Measurements from ENCODE around the gene PLXNA4. TPM values are rescaled to one million over a fixed set of nuclear protein-coding genes. Genes with fewer than 3 reads are reported as not detected.

The PLXNA4 gene
- total RNA-seq, 2 donors from 2014 or later = 2.1 to 8.2 TPM

DNA sequence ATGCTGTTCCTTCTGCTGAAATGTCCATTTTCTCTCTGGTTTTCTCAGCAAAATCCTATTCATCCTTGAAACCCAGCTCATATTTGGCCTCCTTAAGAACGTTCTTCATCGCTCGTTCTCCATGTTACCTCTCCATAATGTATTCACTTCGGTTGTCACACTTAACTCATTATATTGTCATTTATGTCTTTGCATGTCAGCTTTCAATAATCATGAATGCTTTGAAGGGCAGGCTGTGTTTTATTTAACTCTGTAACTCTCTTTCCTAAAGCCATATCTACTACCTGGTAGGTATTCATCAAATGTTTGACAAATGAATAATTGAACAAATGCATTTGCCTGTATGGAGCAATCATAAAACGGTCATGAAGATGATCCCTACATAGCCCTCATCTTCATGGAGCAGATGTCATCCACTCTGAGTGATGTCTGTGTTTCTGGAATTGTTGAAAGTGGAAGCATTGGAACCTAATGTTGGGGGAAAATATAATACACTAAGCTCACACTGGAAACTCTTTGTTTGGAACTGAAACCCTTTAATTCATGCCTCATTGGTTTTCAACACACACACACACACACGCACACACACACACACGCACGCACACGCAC, 303.4 kb downstream of the PLXNA4 start:
- H3K36me3 ChIP-seq (replicated peaks in 1 of 2; ENCODE audit: insufficient read depth in 1 of 2, low read depth in 2 of 2) = no peaks in the 10 kb centered on the region
- TF ChIP-seq POLR2A (IDR thresholded peaks at IDR 0.05) = no peak
- TF ChIP-seq, protein P1, sequence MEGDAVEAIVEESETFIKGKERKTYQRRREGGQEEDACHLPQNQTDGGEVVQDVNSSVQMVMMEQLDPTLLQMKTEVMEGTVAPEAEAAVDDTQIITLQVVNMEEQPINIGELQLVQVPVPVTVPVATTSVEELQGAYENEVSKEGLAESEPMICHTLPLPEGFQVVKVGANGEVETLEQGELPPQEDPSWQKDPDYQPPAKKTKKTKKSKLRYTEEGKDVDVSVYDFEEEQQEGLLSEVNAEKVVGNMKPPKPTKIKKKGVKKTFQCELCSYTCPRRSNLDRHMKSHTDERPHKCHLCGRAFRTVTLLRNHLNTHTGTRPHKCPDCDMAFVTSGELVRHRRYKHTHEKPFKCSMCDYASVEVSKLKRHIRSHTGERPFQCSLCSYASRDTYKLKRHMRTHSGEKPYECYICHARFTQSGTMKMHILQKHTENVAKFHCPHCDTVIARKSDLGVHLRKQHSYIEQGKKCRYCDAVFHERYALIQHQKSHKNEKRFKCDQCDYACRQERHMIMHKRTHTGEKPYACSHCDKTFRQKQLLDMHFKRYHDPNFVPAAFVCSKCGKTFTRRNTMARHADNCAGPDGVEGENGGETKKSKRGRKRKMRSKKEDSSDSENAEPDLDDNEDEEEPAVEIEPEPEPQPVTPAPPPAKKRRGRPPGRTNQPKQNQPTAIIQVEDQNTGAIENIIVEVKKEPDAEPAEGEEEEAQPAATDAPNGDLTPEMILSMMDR (IDR thresholded peaks at IDR 0.05) = no peak
- H3K27me3 ChIP-seq = no peaks in the 10 kb centered on the region
- H3K9me3 ChIP-seq = no peaks in the 10 kb centered on the region
- H3K27ac ChIP-seq = no peak overlapping the region
- ATAC-seq (no peak), DNase-seq (no peak)
- no peak overlapping the region for H3K4me3 ChIP-seq
- WGBS, 2 donors = 60 to 61% methylated on average over 9 of the region's 9 CpGs
- intact Hi-C loops (cut with DNase I) = no loop called here
- H3K4me1 ChIP-seq = peaks cover 4% of the 10 kb centered on the region

DNA sequence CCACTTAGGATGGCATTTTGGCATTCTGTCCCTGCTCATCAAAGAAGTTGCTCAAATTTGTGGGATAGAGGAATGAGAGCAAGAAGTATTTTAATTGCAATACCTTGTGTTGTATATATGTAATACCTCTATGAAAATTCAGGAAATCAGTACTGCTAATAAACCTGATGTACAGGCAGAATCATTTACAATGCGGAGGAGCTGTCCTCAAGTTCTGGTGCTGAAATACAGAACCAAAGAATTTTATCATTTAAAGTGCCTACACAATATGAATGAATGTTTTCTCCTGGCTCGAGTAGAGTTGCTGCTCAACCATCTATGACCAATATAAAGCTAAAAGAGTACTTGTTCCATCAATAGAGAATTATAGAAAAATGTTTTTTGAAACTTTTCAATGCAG, 305.8 kb downstream of the PLXNA4 start:
- ATAC-seq (no peak), DNase-seq (no peak)
- H3K27me3 ChIP-seq = no peaks in the 10 kb centered on the region
- H3K4me3 ChIP-seq = no peak overlapping the region
- 8 to 26% methylated on average over 2 of the region's 2 CpGs for WGBS, 2 donors
- H3K9me3 ChIP-seq = no peaks in the 10 kb centered on the region
- H3K4me1 ChIP-seq = no peaks in the 10 kb centered on the region
- intact Hi-C loops (cut with DNase I) = no loop called here
- H3K27ac ChIP-seq = no peak overlapping the region
- TF ChIP-seq POLR2A (IDR thresholded peaks at IDR 0.05) = no peak
- TF ChIP-seq, protein P1 (IDR thresholded peaks at IDR 0.05) = no peak
- no peaks in the 10 kb centered on the region for H3K36me3 ChIP-seq (replicated peaks in 1 of 2; ENCODE audit: insufficient read depth in 1 of 2, low read depth in 2 of 2)

DNA sequence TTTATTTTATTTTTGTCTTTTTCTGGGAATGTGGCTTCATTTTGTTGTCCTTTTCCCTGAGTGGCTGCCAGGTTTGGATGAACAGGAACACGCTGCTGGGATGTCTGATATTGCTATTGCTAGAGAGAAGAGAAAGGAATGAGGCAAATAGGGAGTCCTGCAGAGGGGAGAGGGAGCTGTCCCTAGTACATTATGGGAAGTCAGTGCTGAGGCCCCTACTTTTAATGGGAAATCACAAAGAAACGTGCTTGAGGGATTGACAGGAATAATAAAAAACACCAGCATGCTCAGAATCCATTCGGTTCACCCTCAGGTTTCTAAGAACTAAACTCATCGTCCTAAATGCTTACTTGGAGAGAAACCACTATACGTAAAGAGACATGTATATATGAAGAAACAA, 306.6 kb downstream of the PLXNA4 start:
- Histone ChIP-seq H3K36me3 (replicated peaks in 1 of 2; ENCODE audit: insufficient read depth in 1 of 2, low read depth in 2 of 2) (no peaks in the 10 kb centered on the region), H3K27ac (no peak overlapping the region), H3K4me1 (no peaks in the 10 kb centered on the region), H3K4me3 (no peak overlapping the region), H3K27me3 (no peaks in the 10 kb centered on the region), H3K9me3 (no peaks in the 10 kb centered on the region)
- TF ChIP-seq, protein P1 (IDR thresholded peaks at IDR 0.05) = no peak
- ATAC-seq (no peak), DNase-seq (no peak)
- intact Hi-C loops (cut with DNase I) = no loop called here
- WGBS, 2 donors = 36 to 57% methylated on average over 5 of the region's 5 CpGs

DNA sequence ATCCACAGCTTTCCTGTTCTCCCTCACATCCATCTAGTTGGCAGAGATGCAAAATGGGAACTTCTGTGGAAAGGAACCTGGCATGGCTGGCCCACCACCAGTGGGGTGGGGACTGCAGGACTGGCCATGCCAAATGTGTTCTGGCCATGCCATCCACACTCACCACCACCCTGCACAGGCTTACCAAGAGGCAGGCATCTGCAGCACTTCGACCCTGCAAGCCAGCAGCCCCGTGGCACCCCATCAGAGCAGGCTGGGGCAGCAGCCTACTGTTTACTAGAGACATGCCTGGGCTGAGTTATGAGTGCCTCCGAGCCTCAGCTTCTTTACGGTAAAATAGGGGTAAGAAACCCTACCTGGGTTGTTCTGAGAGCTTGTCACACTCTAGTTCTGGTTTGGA, 313.1 kb downstream of the PLXNA4 start:
- no peaks in the 10 kb centered on the region for H3K9me3 ChIP-seq
- intact Hi-C loops (cut with DNase I) = no loop called here
- DNase-seq (no peak), ATAC-seq (no peak)
- no peak overlapping the region for H3K27ac ChIP-seq
- no peaks in the 10 kb centered on the region for H3K27me3 ChIP-seq
- no peaks in the 10 kb centered on the region for H3K4me1 ChIP-seq
- no peaks in the 10 kb centered on the region for H3K36me3 ChIP-seq (replicated peaks in 1 of 2; ENCODE audit: insufficient read depth in 1 of 2, low read depth in 2 of 2)
- no peak for TF ChIP-seq POLR2A (IDR thresholded peaks at IDR 0.05)
- TF ChIP-seq, protein P1 (IDR thresholded peaks at IDR 0.05) = no peak
- H3K4me3 ChIP-seq = no peak overlapping the region
- 72 to 83% methylated on average over 2 to 4 of the region's 4 CpGs for WGBS, 2 donors

DNA sequence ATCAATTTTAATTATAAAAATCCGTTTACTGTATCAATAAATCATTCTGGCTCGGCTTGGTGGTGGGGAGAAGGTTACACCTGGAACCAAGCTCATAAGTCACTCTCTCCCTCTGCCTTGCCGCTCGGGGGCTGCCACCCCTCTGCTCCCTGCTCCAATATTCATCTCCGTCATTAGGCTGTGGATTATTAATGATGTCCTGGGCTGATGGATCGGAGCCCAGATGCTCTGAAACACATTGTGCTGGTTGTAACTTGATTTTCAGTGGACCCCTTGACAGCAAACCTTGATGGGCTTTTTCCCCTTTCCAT, 314.2 kb downstream of the PLXNA4 start:
- H3K27ac ChIP-seq = no peak overlapping the region
- no peak overlapping the region for H3K4me3 ChIP-seq
- DNase-seq (no peak), ATAC-seq (no peak)
- H3K36me3 ChIP-seq (replicated peaks in 1 of 2; ENCODE audit: insufficient read depth in 1 of 2, low read depth in 2 of 2) = no peaks in the 10 kb centered on the region
- 20 to 22% methylated on average over 6 of the region's 6 CpGs for WGBS, 2 donors
- no peak for TF ChIP-seq POLR2A (IDR thresholded peaks at IDR 0.05)
- TF ChIP-seq, protein P1 (IDR thresholded peaks at IDR 0.05) = no peak
- H3K4me1 ChIP-seq = no peaks in the 10 kb centered on the region
- no peaks in the 10 kb centered on the region for H3K27me3 ChIP-seq
- no peaks in the 10 kb centered on the region for H3K9me3 ChIP-seq
- intact Hi-C loops (cut with DNase I) = no loop called here

All from body of pancreas (tissue), 4 donors.